HG03432 (cell line): Measurements from ENCODE around the gene RNF157.

Experiments used
- ATAC-seq: cut with Tn5 transposase; IDR thresholded peaks from one replicate; pipeline ENCODE4 v1.9.1; 2021; ENCODE audit warnings: mild to moderate bottlenecking, moderate library complexity; ENCODE audit not compliant: unreplicated experiment

The RNF157 gene

DNA sequence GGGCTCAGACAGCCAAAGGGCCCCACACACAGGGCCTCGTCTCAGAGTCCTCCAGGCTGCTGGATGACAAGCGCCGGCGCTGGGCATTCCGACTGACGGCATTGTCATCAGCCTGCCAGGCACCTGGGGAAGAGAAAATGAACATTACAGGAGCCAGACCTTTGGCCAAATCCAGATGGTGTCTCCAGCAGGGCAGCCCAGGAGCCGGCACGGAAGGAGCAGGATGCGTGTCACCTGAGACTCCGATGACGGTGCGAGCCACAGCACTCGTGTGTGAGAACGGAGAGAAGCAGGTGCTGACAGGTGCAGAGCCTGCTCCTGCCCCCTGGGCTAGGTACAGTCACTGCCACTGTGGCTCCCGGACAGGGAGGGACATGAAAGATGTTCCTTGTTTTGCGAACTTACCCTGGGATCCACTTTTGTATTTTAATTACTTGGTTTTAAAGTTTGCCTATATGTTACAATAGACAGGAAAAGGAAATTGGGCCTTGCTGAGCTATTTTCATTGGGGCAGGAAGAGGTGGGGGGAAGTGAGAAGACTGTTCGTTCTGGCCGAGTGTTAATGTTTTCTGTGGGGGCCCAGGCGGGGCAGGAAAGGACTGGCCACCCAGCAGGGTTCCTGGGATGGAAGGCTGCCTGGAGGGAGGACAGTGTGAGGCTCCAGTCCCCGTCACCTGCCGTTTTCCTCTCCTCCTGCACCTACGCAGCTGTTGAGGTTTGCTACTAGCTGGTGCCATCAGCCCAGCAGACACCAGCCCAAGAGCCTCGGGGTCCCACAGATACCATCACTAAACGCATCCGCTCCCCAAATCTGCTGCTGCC, 94.9 kb downstream of the RNF157 start:
- ATAC-seq: no peak

DNA sequence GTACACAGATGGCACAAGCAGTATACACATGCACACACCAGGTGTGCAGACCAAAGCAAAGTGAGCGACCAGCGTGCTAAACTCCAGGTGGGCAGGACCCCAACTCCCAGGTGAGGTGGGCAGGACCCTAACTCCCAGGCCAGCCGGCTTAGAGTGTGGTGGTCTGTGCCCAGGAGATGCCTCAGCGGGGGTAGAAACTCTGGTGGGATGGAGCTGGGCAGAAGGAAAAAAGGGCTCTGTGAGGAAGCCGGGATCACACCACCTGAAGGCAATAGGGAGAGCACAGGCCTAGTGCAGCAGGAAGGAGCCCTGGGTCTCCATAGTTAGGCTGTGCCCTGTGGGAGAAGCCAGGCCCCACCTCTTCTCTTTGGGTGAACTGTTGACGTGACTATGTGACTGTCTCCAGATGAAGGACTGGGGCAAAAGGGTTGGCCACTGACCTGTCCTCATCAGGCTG, 97.7 kb downstream of the RNF157 start:
- ATAC-seq: no peak

GRCh38 chr17:76142039-76142584, 98.2 kb downstream of the RNF157 start:
- no peak for ATAC-seq

DNA sequence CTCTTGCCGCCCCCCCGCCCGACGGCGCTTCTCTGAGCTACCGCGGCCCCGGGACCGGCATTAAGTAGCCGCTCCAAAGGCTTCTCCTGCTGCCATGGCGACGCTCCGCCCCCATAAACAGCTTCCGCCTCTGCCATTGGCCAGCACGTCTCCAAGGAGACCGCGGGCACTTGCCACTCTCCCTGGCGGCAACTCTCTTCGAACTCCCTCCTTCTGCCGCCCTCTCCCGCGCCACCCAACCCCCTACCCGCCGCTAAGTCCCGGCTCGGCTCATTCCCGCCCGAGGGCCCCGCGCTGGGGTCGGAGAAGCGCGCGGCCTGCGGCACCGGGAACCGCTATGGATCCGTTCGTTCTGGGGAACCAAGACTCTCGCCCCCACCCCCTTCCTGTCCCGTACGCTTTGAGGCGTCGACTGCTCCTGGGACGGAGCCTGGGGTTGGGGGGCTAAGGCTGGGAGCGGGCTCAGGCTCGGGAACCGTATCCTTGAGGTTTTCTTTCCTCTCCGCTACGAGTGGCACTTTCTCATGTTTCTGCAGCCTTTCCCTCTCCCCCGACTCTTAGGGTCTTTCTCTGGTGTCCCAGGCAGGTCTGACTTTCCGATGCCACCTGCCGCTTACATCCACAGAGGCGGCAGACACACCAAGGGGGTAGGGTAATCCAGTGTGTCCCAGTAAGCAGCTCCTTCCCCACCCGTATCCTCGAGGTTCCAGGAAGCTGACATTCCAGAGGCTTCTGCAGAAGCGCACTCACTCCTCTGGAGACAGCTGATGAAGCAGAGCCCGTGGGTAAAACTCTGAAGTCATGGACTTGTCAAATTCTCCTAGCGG, 98.9 kb downstream of the RNF157 start, which contains the start of gene FOXJ1:
FOXJ1 (minus strand) TSS at position 34 of the 827 bp plus-strand sequence. CDS start 850 bp downstream, outside the sequence.
- peak; percentile 82 for ATAC-seq

DNA sequence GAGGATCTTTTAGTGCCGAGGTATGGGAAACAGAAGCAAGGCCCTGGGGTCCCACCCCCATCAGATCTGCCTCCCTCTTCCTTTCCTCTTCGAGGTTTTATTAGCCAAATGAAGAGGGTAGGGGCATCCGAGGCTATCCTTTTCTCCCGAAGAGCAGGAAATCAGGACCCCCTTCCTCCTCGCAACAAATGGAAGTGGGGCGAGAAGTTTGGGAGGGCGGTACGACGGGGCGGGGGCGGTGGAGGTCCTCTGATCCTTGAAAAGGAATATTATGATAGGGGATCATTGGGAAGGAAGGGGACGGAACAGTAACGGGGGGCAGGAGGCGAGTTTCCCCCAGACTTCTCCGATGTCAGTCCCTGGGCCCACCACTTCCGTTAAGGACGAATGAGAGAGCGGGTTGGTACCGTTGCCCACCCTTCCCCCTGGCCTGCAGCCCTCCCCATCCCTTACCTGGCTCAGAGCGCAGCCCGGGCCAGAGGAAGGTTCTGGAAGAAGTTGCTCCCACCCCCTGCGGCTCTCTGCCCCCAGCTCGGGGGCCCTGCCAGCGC, 99.6 kb downstream of the RNF157 start:
- ATAC-seq: no peak

- ATAC-seq: no peak
These were observed 100.3 kb downstream of the RNF157 start for GRCh38 chr17:76139801-76140660.

GRCh38 chr17:76138896-76139752, 101.2 kb downstream of the RNF157 start:
- no peak for ATAC-seq

DNA sequence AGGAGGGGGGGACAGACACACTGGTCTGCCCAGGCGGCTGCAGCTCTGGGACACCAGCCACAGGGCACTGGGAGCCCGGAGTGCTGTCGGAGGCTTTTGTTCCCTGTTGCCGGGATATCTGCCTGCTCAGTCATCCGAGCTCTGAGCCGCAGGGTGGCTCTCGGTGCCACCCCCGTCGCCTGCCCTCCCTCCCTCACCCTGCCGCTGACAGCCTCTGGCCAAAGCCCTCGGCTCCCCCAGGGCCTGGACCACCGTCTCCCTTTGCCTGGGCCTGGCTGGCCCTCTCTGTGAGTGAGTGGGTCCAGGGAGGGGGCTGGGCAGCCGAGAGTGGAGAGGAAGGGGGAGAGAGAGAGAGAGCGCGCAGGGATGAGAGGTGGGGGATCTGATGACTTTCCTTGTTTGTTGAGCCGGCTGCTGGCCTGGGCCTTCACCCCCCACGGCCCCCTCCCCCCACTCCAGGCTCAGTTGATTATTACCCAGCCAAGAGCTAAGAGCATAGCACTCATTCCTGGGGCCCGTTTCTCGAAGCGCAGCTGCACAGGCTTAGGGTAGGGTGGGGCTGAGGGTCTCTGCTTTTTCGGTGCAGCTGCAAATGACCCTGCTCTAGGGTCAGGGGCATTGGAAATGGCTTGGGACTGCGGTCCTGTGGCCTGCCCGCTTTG, 101.9 kb downstream of the RNF157 start:
- ATAC-seq: no peak

DNA sequence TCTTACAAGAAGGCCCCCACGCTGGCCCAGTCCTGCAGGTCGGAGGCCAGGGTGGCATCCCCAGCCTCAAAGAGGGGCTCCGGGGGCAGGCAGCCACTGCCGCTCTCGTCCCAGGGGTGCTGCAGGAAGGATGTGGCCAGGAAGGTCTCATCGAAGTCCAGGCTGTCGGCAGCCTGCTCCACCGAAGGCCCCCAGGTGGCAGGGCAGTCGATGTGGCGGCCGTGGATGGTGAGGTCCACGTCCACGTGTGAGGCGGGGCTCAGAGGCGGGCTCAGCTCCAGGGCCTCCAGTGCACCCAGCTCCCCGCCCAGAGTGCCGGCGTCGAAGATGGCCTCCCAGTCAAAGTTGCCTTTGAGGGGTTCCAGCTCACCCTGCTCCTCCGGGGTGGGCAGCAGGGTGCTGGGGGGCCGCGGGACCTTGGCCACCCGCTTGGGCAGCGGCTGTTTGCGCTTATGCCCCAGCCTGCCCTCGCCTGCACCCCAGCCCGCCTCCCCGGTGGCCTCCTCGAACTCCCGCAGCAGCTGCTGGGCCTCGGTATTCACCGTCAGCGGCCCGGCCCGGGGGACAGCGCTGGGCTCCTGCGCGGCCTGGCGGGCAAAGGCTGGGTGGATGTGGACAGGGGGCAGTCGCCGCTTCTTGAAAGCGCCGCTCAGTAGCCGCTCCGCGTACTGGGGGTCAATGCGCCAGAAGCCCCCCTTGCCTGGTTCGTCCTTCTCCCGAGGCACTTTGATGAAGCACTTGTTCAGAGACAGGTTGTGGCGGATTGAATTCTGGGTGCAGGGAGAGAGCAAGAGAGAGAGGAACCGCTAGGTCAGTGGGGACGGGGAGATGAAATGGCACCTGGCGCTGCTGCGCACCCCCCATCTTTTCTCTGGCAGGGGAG, 102.7 kb downstream of the RNF157 start:
- ATAC-seq: no peak

GRCh38 chr17:76137001-76137350, 103.3 kb downstream of the RNF157 start:
- no peak for ATAC-seq

GRCh38 chr17:76136276-76137000, 103.9 kb downstream of the RNF157 start:
- ATAC-seq: no peak

GRCh38 chr17:76135810-76136188, 104.5 kb downstream of the RNF157 start:
- ATAC-seq: no peak

GRCh38 chr17:76134911-76135809, 105.1 kb downstream of the RNF157 start:
- ATAC-seq: no peak

DNA sequence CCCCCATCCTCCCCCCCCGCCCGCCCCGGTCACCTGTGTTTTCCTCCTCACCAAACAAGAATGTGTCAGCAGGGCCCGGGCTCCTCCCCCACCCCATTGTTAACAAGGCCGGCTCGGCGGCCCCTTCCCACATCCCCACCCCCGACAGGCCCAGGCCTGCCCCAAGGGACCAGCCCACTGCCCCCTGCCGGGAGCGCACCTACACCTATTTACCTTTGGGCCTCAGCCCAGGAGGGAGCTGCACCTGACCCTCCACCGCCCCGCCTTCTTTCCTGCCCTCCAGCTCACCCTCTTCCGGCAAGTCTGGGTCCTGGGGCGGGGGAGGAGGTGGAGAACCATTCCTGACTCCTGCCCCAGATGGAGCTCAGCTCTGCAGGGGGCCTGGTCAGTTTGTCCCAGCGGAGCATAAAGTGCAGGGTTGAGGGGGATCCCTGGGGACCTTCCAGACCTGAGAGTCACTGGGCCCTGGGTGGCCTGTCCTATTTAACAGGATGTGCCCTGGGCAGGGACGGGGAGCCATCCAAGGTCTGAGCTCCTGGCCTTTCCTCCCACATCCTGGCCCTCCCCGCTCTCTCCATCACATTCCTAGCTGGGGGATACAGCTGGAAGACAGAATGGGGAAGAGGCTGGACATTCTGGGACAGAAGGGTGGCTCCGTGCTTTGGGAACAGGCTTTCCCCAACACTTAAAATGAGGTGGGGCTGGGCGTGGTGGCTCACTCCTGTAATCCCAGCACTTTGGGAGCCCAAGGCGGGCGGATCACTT, 107.5 kb downstream of the RNF157 start:
- no peak for ATAC-seq

GRCh38 chr17:76131692-76132573, 108.4 kb downstream of the RNF157 start:
- ATAC-seq: no peak
